Measurements from ENCODE around the gene ASMTL.
"Not testable (repeated sequence)": the region's sequence is repeated elsewhere in the genome, so short reads cannot be mapped to it uniquely, and the experiment has no call there.

ASMTL gene

GRCh38 chrX:1389181-1389992, 63.3 kb downstream of the ASMTL start:
- no peak for DNase-seq

- no peak for DNase-seq
Observed at GRCh38 chrX:1388651-1389050, 64.1 kb downstream of the ASMTL start.

- DNase-seq: no peak
Observed at GRCh38 chrX:1387141-1387776, 65.5 kb downstream of the ASMTL start.

GRCh38 chrX:1386338-1387127, 66.2 kb downstream of the ASMTL start:
- no peak for DNase-seq

GRCh38 chrX:1385253-1386223, 67.2 kb downstream of the ASMTL start:
- DNase-seq: no peak

- DNase-seq: no peak
Observed at GRCh38 chrX:1384658-1385252, 68.0 kb downstream of the ASMTL start.

- no peak for DNase-seq
Observed at GRCh38 chrX:1380672-1381233, 72.0 kb downstream of the ASMTL start.

GRCh38 chrX:1378306-1378759, 74.4 kb downstream of the ASMTL start:
- DNase-seq: no peak

GRCh38 chrX:1368385-1368698, 84.4 kb downstream of the ASMTL start:
- no peak for DNase-seq

- DNase-seq: not testable (repeated sequence)
Observed at GRCh38 chrX:1366363-1366762, 86.3 kb downstream of the ASMTL start.

GRCh38 chrX:1361910-1362309, 90.8 kb downstream of the ASMTL start:
- no peak for DNase-seq

GRCh38 chrX:1361275-1361674, 91.4 kb downstream of the ASMTL start:
- no peak for DNase-seq

GRCh38 chrX:1360171-1360570, 92.5 kb downstream of the ASMTL start:
- no peak for DNase-seq

- DNase-seq: no peak
Observed at GRCh38 chrX:1359477-1359873, 93.2 kb downstream of the ASMTL start.

- DNase-seq: no peak
Observed at GRCh38 chrX:1358793-1359476, 93.8 kb downstream of the ASMTL start.

GRCh38 chrX:1357993-1358392, 94.7 kb downstream of the ASMTL start:
- DNase-seq: no peak

- DNase-seq: peak in 1 of 58 donors; percentile 0
Observed at GRCh38 chrX:1355131-1356046, 97.3 kb downstream of the ASMTL start.

All from anterior cingulate cortex (tissue), 58 donors.